Stomach (tissue), 9 donors: ENCODE results near the gene SMARCA4. TPM values are rescaled to one million over a fixed set of nuclear protein-coding genes. Genes with fewer than 3 reads are reported as not detected.

Experiments
- DNase-seq, 2 donors: peaks; one replicate each; pipeline versions ENCODE4 v3.0.0 to v3.0.0-alpha.2; 2013 to 2019
- H3K27ac ChIP-seq, 5 donors: fragments of 200-600 bp in 4 of 5; sonication (generic) in 4 of 5; one replicate each; pipeline ENCODE4 v1.5.1; 2013 to 2019; ENCODE audit warnings: mild to moderate bottlenecking in 1 of 5, moderate library complexity in 1 of 5
- H3K27me3 ChIP-seq, 3 donors: fragments of 200-600 bp; sonication (generic); one replicate each; pipeline ENCODE4 v1.5.1; 2017 to 2019; ENCODE audit warnings: mixed run types in 1 of 3
- H3K36me3 ChIP-seq, 4 donors: fragments of 200-600 bp; sonication (generic); 1 replicate in 3 of 4; 2 replicates in 1 of 4; pipeline ENCODE4 v1.5.1; 2016 to 2019
- H3K4me1 ChIP-seq, 4 donors: fragments of 200-600 bp; sonication (generic); one replicate each; pipeline ENCODE4 v1.5.1; 2016 to 2019
- H3K4me3 ChIP-seq, 4 donors: fragments of 200-600 bp; sonication (generic) in 3 of 4; one replicate each; pipeline ENCODE4 v1.5.1; 2016 to 2019; ENCODE audit warnings: mild to moderate bottlenecking in 1 of 4
- H3K9me3 ChIP-seq, 4 donors: fragments of 200-600 bp; sonication (generic); one replicate each; pipeline ENCODE4 v1.5.1; 2016 to 2019
- CTCF ChIP-seq, 7 experiments: fragments of 450-650 bp in 4 of 7; fragments of 200-600 bp in 3 of 7; sonication (generic) in 3 of 7; IDR thresholded peaks; one replicate each; pipeline ENCODE4 v1.5.1; 2016 to 2019; ENCODE audit warnings: antibody characterized with exemption in 7 of 7, control low read depth in 2 of 7, mild to moderate bottlenecking in 1 of 7
- EP300 ChIP-seq: sonication (generic); formaldehyde crosslinking; IDR thresholded peaks from one replicate; pipeline ENCODE4 v1.6.1; 2017; ENCODE audit warnings: antibody characterized with exemption
- POLR2A ChIP-seq, 4 donors: fragments of 450-650 bp; IDR thresholded peaks; one replicate each; pipeline ENCODE4 v1.6.1; 2016; ENCODE audit warnings: antibody characterized with exemption in 4 of 4, control low read depth in 2 of 4, mild to moderate bottlenecking in 1 of 4, moderate library complexity in 1 of 4
- POLR2AphosphoS5 ChIP-seq, 3 donors: sonication (generic); formaldehyde crosslinking; IDR thresholded peaks; one replicate each; pipeline ENCODE4 v1.6.1; 2016; ENCODE audit warnings: antibody characterized with exemption in 3 of 3
- WGBS, 5 donors: extraction: QIAGEN DNeasy Blood & Tissue Kit in 3 of 5; methylation state at CpG; one replicate each; pipeline versions ENCODE4 v1.1.5 to v1.1.7; 2013 to 2018; 5-methylcytosine and 5-hydroxymethylcytosine counted together
- intact Hi-C: fragments of 100-400 bp; cut with DNase I; formaldehyde crosslinking; loops from one replicate; pipeline ENCODE4 v1.15.1; 2023; ENCODE audit warnings: low total_unique reads
- polyA plus RNA-seq, 3 donors: library from polyadenylated mRNA; stranded (reverse); fragments of 200-250 nt; gene quantifications; one replicate each; pipeline ENCODE4 v1.2.3, GENCODE V29; 2013
- total RNA-seq, 5 donors: library from RNA; depleted of rRNA; stranded (reverse); fragments of >200 nt; gene quantifications; one replicate each; pipeline versions ENCODE4 v1.1.0 to v1.2.3, GENCODE V29; 2014 to 2016
- donor health status: healthy with polysubstance abuse.
- donor health status: Bipolar disorder and iron deficiency.
- donor health status: healthy.

SMARCA4 gene
- total and polyA plus RNA-seq, 8 donors, result 28.6 to 158 (median 60.9) TPM

GRCh38 chr19:10962863-10963262 is 2.0 kb downstream of the SMARCA4 start:
- peaks cover 15 to 60% (median 37%) of the 10 kb centered on the region in 4 donors for H3K4me1 ChIP-seq
- H3K27me3 ChIP-seq, result no peaks in the 10 kb centered on the region
- 82 to 86% (median 84%) methylated on average over 9 to 10 of the region's 10 CpGs for WGBS, 5 donors
- H3K27ac ChIP-seq, result peak overlapping the region in 1 of 5 donors; percentile 96
- no peaks in the 10 kb centered on the region for H3K36me3 ChIP-seq
- intact Hi-C loops, result no loop called here
- TF ChIP-seq POLR2AphosphoS5 (IDR thresholded peaks at IDR 0.05) (no peak), POLR2A (IDR thresholded peaks at IDR 0.05) (no peak), CTCF (IDR thresholded peaks at IDR 0.05) (no peak), EP300 (no peak)
- no peaks in the 10 kb centered on the region for H3K9me3 ChIP-seq
- no peak for DNase-seq
- H3K4me3 ChIP-seq, result peak overlapping the region in 1 of 4 donors; percentile 81

- 64 to 82% (median 70%) methylated on average over 4 of the region's 4 CpGs for WGBS, 5 donors
- DNase-seq, result no peak
- H3K27me3 ChIP-seq, result no peaks in the 10 kb centered on the region
- intact Hi-C loops, result no loop called here
- H3K36me3 ChIP-seq, result no peaks in the 10 kb centered on the region
- TF ChIP-seq POLR2AphosphoS5 (IDR thresholded peaks at IDR 0.05) (no peak), CTCF (IDR thresholded peaks at IDR 0.05) (no peak), POLR2A (IDR thresholded peaks at IDR 0.05) (no peak), EP300 (no peak)
- H3K4me1 ChIP-seq, result peaks cover 15 to 66% (median 42%) of the 10 kb centered on the region in 4 donors
- no peak overlapping the region for H3K4me3 ChIP-seq
- H3K9me3 ChIP-seq, result no peaks in the 10 kb centered on the region
- peak overlapping the region in 2 of 5 donors; percentile 4 to 27 for H3K27ac ChIP-seq
These were observed 3.0 kb downstream of the SMARCA4 start for GRCh38 chr19:10963865-10964264.

GRCh38 chr19:10964903-10965302 is 4.1 kb downstream of the SMARCA4 start:
- peaks cover 13 to 68% (median 35%) of the 10 kb centered on the region in 4 donors for H3K4me1 ChIP-seq
- WGBS, 5 donors, result 92 to 99% (median 97%) methylated on average over 4 of the region's 4 CpGs
- intact Hi-C loops, result no loop called here
- H3K4me3 ChIP-seq, result no peak overlapping the region
- no peak for TF ChIP-seq POLR2AphosphoS5 (IDR thresholded peaks at IDR 0.05)
- TF ChIP-seq EP300, result no peak
- TF ChIP-seq CTCF (IDR thresholded peaks at IDR 0.05), result no peak
- no peak for TF ChIP-seq POLR2A (IDR thresholded peaks at IDR 0.05)
- DNase-seq, result no peak
- H3K27ac ChIP-seq, result no peak overlapping the region
- no peaks in the 10 kb centered on the region for H3K36me3 ChIP-seq
- H3K27me3 ChIP-seq, result no peaks in the 10 kb centered on the region
- H3K9me3 ChIP-seq, result no peaks in the 10 kb centered on the region

GRCh38 chr19:10965398-10965797 is 4.6 kb downstream of the SMARCA4 start:
- intact Hi-C loops, result no loop called here
- peaks cover 11 to 68% (median 33%) of the 10 kb centered on the region in 4 donors for H3K4me1 ChIP-seq
- no peak for DNase-seq
- H3K36me3 ChIP-seq, result no peaks in the 10 kb centered on the region
- no peaks in the 10 kb centered on the region for H3K9me3 ChIP-seq
- no peak overlapping the region for H3K4me3 ChIP-seq
- WGBS, 5 donors, result 75 to 87% (median 81%) methylated on average over 6 of the region's 6 CpGs
- H3K27ac ChIP-seq, result no peak overlapping the region
- no peak for TF ChIP-seq POLR2A (IDR thresholded peaks at IDR 0.05)
- TF ChIP-seq CTCF (IDR thresholded peaks at IDR 0.05), result no peak
- no peak for TF ChIP-seq EP300
- no peak for TF ChIP-seq POLR2AphosphoS5 (IDR thresholded peaks at IDR 0.05)
- H3K27me3 ChIP-seq, result no peaks in the 10 kb centered on the region
